GM21576 (cell line): ENCODE measurements around the gene CLCN7.

Source experiments
- ATAC-seq: cut with Tn5 transposase; IDR thresholded peaks from one replicate; pipeline ENCODE4 v1.9.1; 2021; ENCODE audit warnings: mild to moderate bottlenecking, moderate library complexity; ENCODE audit not compliant: unreplicated experiment

The CLCN7 gene

GRCh38 chr16:1474796-1475551 lies at the start of gene CLCN7:
Gene CLCN7, minus strand, starts transcription at chr16:1475028. Its CDS starts 54 bp downstream, at chr16:1474974.
- ATAC-seq: peak; percentile 75

- ATAC-seq: no peak
These were observed 49.5 kb upstream of the CLCN7 start for GRCh38 chr16:1524366-1524765.

- no peak for ATAC-seq
These were observed 48.9 kb upstream of the CLCN7 start for GRCh38 chr16:1523581-1524245.

- ATAC-seq: no peak
These were observed 45.6 kb upstream of the CLCN7 start for GRCh38 chr16:1520461-1520860.

- ATAC-seq: no peak
These were observed 45.0 kb upstream of the CLCN7 start for GRCh38 chr16:1519831-1520230.

GRCh38 chr16:1518626-1519135 lies 43.9 kb upstream of the CLCN7 start:
- no peak for ATAC-seq

GRCh38 chr16:1514507-1514906 lies 39.7 kb upstream of the CLCN7 start:
- ATAC-seq: no peak

- no peak for ATAC-seq
These were observed 37.9 kb upstream of the CLCN7 start for GRCh38 chr16:1512774-1513173.

- ATAC-seq: no peak
These were observed 37.1 kb upstream of the CLCN7 start for GRCh38 chr16:1511662-1512569.

- no peak for ATAC-seq
These were observed 36.1 kb upstream of the CLCN7 start for GRCh38 chr16:1510941-1511351.

GRCh38 chr16:1510272-1510671 lies 35.4 kb upstream of the CLCN7 start:
- ATAC-seq: no peak

- no peak for ATAC-seq
These were observed 34.7 kb upstream of the CLCN7 start for GRCh38 chr16:1509307-1510221.

GRCh38 chr16:1508494-1509187 lies 33.8 kb upstream of the CLCN7 start:
- ATAC-seq: no peak

GRCh38 chr16:1506494-1507213 lies 31.8 kb upstream of the CLCN7 start:
- ATAC-seq: no peak

GRCh38 chr16:1505912-1506311 lies 31.1 kb upstream of the CLCN7 start:
- no peak for ATAC-seq

- ATAC-seq: no peak
These were observed 30.4 kb upstream of the CLCN7 start for GRCh38 chr16:1505073-1505844.

GRCh38 chr16:1503110-1503955 lies 28.5 kb upstream of the CLCN7 start:
- ATAC-seq: no peak
